ENCODE results near the gene BABAM1.
"Not testable (repeated sequence)": the region's sequence is repeated elsewhere in the genome, so short reads cannot be mapped to it uniquely, and the experiment has no call there.

The BABAM1 gene

DNA sequence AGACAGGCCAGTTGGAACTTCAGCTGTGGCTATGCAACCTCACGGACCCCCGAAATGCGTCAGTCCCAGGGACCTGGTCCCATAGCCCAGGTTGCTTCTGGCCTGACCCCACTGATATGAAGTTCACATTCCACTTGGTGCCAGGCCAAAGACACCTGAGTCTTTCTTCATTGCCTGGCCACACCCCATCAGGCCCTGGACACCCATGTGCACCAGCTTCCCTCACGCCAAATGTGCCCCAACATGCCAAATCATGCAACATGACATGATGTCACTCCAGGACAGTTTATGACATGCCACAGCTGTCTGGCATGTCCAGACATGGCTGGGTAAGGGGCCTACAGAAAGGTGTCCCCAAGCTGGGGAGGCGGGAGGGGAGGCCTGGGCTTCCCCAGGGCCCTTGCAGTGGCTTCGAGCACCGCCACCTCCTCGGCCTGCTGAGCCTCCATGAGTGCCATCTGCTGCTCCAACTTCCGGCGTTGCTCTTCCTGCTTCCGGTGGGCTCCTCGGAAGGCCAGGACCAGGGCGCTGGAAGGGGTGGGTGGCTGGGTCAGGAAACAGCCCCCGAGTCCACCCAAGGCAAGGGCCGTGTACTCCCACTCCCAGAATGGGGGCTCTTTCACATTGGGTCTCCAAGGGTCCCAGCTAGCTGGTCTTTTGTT is 17.2 kb upstream of the BABAM1 start:
- Mint-ChIP-seq H3K4me1 (ENCODE audit: low read depth) (peaks cover 7% of the 10 kb centered on the region), H3K27me3 (ENCODE audit: low read depth) (peaks cover 11% of the 10 kb centered on the region), H3K4me3 (no peak overlapping the region), H3K36me3 (ENCODE audit: low read depth) (no peaks in the 10 kb centered on the region), H3K27ac (no peak overlapping the region), H3K9me3 (no peaks in the 10 kb centered on the region)
- no peak for DNase-seq (ENCODE audit: low spot score)

DNA sequence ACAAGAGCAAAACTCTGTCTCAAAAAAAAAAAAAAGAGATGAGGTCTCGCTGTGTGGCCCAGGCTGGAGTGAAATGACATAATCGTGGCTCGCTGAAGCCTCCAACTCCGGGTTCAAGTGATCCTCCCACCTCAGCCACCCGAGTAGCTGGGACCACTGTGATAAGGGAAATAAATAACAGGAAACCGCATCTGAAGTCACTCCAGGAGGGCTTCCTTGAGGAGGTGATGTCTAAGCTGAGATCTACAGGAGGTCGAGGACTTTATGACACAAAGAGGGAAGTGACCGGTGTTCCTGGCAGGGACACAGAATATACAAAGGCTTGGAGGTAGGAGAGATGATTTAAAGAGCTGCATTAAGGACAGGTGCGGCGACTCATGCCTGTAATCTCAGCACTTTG is 12.6 kb upstream of the BABAM1 start:
- DNase-seq (ENCODE audit: low spot score), result no peak
- Mint-ChIP-seq H3K4me1 (ENCODE audit: low read depth) (no peaks in the 10 kb centered on the region), H3K27ac (no peak overlapping the region), H3K9me3 (no peaks in the 10 kb centered on the region), H3K36me3 (ENCODE audit: low read depth) (no peaks in the 10 kb centered on the region), H3K4me3 (no peak overlapping the region), H3K27me3 (ENCODE audit: low read depth) (no peaks in the 10 kb centered on the region)

DNA sequence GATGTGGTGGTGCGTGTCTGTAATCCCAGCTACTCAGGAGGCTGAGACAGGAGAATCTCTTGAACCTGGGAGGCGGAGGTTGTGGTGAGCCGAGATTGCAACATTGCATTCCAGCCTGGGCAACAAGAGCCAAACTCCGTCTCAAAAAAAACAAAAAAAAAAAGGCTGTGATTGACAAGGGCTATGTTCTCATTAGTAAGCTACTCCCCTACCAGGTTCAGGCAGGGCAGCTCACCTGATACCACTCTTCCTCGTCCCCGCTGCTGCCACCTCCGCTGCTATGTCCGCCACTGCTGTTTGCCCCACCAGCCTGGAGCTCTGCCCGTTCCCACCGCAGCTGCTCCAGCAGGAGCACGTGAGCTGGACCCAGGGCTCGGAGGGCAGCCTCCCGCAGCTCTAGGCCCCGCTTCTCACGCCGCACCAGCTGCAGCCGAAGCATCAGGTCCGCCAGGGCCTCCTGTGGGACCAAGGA is 12.1 kb upstream of the BABAM1 start:
- H3K4me1 Mint-ChIP-seq (ENCODE audit: low read depth), result no peaks in the 10 kb centered on the region
- H3K36me3 Mint-ChIP-seq (ENCODE audit: low read depth), result no peaks in the 10 kb centered on the region
- DNase-seq (ENCODE audit: low spot score), result no peak
- H3K9me3 Mint-ChIP-seq, result no peaks in the 10 kb centered on the region
- no peaks in the 10 kb centered on the region for H3K27me3 Mint-ChIP-seq (ENCODE audit: low read depth)
- no peak overlapping the region for H3K4me3 Mint-ChIP-seq
- H3K27ac Mint-ChIP-seq, result no peak overlapping the region

DNA sequence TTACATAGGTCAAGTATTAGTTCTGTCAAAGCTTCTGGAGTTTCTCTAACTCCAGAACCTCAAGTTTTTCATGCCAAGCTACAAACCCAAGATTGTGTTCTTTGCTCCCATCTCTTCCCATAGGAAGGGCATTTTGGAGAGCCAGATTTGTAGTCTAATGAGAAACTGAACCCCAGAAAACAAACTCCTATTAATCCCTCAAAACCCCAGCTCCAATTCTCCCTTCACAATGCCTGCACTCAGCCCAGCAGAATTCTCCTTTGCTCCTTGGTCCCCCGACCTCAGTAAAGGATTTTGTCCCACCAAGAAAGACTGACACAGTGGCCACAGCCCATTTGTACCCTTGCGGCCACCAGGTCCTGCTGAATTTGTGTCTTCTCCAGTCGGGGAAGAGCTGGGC is 11.1 kb upstream of the BABAM1 start:
- peaks cover 3% of the 10 kb centered on the region for H3K4me1 Mint-ChIP-seq (ENCODE audit: low read depth)
- no peak overlapping the region for H3K27ac Mint-ChIP-seq
- H3K36me3 Mint-ChIP-seq (ENCODE audit: low read depth), result no peaks in the 10 kb centered on the region
- H3K4me3 Mint-ChIP-seq, result no peak overlapping the region
- no peak for DNase-seq (ENCODE audit: low spot score)
- H3K27me3 Mint-ChIP-seq (ENCODE audit: low read depth), result no peaks in the 10 kb centered on the region
- no peaks in the 10 kb centered on the region for H3K9me3 Mint-ChIP-seq

DNA sequence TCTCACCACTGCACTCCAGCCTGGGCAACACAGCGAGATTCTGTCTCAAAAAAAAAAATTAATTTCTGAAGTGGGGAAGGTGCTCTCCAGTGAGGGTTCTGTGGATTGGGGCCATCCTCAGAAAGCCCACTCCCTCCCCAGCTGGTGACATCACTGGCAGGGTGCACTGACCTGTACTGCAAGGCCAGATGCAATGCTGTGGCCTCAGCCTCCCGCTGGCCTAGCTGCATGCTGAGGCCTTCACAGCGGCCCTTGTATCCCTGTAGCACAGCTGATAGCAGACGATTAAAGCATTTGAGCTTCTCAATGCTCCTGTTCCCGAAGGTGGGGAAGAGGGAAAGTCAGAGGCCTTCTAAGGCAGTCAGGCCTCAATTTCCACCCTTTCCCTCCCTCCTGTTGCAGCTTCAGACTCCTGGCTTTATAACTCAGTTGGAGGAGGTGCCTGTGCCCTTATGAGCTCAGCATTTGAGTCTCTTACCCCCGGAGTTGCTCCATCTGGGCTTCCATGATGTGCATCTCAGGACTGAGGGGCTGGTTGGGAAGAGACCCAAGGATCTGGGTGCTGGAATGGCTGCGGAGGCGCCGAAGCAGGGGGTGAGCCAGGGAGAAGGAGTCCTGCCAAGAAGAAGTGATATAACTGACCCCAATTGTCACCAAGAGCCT is 8.0 kb upstream of the BABAM1 start:
- Mint-ChIP-seq H3K27ac (no peak overlapping the region), H3K4me3 (no peak overlapping the region), H3K9me3 (no peaks in the 10 kb centered on the region), H3K27me3 (ENCODE audit: low read depth) (no peaks in the 10 kb centered on the region), H3K4me1 (ENCODE audit: low read depth) (peaks cover 4% of the 10 kb centered on the region), H3K36me3 (ENCODE audit: low read depth) (no peaks in the 10 kb centered on the region)
- DNase-seq (ENCODE audit: low spot score), result no peak

DNA sequence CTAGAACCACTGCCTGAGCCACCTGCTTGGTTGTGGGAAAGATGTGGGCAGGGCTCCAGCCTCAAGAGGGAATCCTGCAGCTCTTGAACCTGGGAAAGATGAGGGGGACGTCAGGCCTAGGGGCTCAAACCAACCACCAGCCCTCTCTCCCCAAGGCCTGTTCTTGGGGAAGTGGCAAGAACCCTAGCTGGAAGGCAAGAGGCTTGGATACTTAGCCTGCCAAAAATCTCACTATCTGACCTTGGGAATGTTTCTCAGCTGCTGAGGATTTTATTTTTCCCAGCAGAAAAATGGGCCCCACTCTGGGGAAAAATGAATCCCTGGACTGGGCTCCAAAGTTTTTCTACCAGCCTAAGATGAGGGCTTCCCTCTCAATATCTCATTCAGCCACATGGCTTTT is 7.3 kb upstream of the BABAM1 start:
- Mint-ChIP-seq H3K27ac (no peak overlapping the region), H3K27me3 (ENCODE audit: low read depth) (no peaks in the 10 kb centered on the region), H3K4me1 (ENCODE audit: low read depth) (peaks cover 11% of the 10 kb centered on the region)

DNA sequence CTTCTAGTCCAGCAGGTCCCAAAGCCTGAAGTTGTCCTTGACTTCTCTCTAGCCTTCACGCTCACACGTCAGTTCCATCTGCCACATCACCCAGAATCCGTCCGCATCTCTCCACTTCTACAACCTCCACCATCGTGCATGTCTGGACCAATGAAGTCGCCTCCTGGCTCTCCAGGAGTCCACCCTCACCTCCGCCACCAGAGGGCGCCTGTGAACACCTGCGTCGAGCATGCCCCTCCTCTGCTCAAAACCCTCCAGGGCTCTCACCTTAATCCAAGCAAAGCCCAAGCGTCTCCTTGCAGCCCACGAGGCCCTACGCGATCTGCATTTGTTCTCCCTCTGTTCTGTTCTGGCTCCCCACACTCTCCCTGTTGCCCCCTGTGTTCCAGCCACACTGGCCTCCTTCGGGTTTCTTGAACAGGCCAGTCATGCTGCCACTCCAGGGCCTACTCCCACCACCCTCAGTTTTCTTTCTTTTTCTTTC is 6.4 kb upstream of the BABAM1 start:
- peaks cover 11% of the 10 kb centered on the region for H3K4me1 Mint-ChIP-seq (ENCODE audit: low read depth)
- H3K9me3 Mint-ChIP-seq, result no peaks in the 10 kb centered on the region
- no peaks in the 10 kb centered on the region for H3K27me3 Mint-ChIP-seq (ENCODE audit: low read depth)
- H3K4me3 Mint-ChIP-seq, result no peak overlapping the region
- DNase-seq (ENCODE audit: low spot score), result peak; percentile 82
- no peak overlapping the region for H3K27ac Mint-ChIP-seq
- no peaks in the 10 kb centered on the region for H3K36me3 Mint-ChIP-seq (ENCODE audit: low read depth)

More for the DNA sequence above, 7.3 kb upstream of the BABAM1 start:
- H3K4me3 Mint-ChIP-seq, result no peak overlapping the region
- no peak for DNase-seq (ENCODE audit: low spot score)
- H3K36me3 Mint-ChIP-seq (ENCODE audit: low read depth), result no peaks in the 10 kb centered on the region
- no peaks in the 10 kb centered on the region for H3K9me3 Mint-ChIP-seq

DNA sequence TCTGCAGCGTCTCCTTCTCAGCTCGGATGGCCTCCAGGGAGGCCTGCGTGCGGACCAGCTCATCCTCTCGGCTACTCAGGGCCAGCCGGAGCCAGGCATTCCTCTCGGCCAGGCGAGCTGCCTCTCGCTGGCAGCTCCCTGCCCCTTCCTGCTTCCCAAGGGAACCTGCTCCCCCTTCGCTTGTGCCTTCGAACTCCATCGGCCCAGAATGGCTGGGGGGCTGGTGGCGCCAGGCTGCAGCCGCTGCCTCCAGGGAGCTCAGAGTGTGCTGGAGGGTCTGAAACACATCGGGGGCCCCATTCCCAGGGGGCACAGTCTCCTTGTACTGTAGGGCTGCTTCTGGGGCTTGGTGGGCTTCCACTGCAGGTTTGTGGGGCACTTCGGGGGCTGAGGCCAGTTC is 4.7 kb upstream of the BABAM1 start:
- H3K9me3 Mint-ChIP-seq, result no peaks in the 10 kb centered on the region
- H3K4me3 Mint-ChIP-seq, result no peak overlapping the region
- H3K4me1 Mint-ChIP-seq (ENCODE audit: low read depth), result peaks cover 18% of the 10 kb centered on the region

DNA sequence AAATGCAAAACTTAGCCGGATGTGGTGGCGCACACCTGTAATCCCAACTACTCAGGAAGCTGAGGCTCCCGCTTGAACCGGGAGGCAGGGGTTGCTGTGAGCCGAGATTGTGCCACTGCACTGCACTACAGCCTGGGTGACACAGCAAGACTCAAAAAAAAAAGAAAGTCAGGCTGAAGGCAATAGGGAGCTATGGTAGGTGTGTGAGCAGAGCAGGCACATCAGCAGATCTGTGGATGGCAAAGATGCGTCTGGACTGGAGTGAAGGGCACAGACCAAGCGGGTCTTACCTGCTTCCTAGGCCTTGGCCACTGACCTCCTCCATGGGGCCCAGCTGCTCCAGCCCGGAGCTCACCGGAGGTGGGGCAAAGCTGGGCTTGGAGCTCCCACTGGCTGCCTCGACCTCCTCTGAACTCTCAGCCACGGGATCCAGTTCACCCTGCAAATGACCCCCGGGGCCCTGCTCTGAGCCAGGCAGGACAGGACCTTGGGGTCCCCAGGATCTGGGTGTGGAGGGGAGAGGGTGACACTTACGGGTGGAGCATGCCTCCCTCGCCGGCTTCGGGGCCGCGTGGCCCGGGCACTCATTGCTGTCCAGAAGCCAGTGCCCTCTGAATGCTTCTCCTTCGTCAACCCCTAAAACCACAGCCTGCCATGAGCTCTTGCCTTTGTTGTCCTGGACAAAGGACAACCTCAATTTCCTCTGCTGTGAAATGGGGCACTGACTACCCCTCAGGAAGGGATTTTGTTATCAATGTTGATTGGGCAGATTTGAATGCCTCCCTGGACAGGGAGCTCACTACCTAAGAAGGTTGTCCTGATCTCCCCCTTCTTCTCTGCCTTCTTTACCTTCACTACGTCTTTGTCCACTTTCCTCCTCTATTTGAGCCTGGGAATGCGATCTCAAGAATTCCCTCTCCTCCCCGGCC is 3.3 kb upstream of the BABAM1 start:
- peaks cover 18% of the 10 kb centered on the region for H3K4me1 Mint-ChIP-seq (ENCODE audit: low read depth)
- H3K9me3 Mint-ChIP-seq, result no peaks in the 10 kb centered on the region
- H3K36me3 Mint-ChIP-seq (ENCODE audit: low read depth), result peaks cover 2% of the 10 kb centered on the region
- H3K4me3 Mint-ChIP-seq, result no peak overlapping the region
- peak overlapping the region; percentile 56 for H3K27ac Mint-ChIP-seq
- H3K27me3 Mint-ChIP-seq (ENCODE audit: low read depth), result peaks cover 2% of the 10 kb centered on the region
- no peak for DNase-seq (ENCODE audit: low spot score)

More for the DNA sequence above, 4.7 kb upstream of the BABAM1 start:
- no peak for DNase-seq (ENCODE audit: low spot score)
- Mint-ChIP-seq H3K27ac (no peak overlapping the region), H3K27me3 (ENCODE audit: low read depth) (peaks cover 2% of the 10 kb centered on the region), H3K36me3 (ENCODE audit: low read depth) (no peaks in the 10 kb centered on the region)

DNA sequence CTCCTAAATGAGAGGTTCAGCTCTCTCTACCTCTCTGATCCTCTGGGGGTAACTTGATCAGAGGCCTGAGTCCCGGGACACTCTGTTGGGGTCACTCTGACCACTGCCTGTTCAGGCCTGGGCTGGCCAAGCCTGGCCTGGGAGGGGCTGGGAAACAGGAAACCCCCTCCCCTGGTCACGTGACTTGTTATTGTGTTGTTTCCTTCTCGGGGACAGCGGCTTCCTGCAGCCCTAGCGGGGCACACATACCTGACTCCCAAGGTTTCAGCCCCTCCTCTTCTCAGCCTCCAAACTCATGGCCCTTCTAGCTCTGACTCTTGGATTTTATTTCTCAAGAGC is 2.6 kb upstream of the BABAM1 start, which contains the start of gene USHBP1:
Gene USHBP1 (minus strand): TSS at position 105 of the 339 bp plus-strand sequence. CDS start 446 bp downstream, outside the sequence.
- Mint-ChIP-seq H3K27ac (peak within 1 kb of the TSS; percentile 56), H3K9me3 (no peaks in the 10 kb centered on the region), H3K36me3 (ENCODE audit: low read depth) (peaks cover 2% of the 10 kb centered on the region), H3K27me3 (ENCODE audit: low read depth) (peaks cover 2% of the 10 kb centered on the region), H3K4me1 (ENCODE audit: low read depth) (peaks cover 18% of the 10 kb centered on the region), H3K4me3 (no peak within 1 kb of the TSS)
- no peak for DNase-seq (ENCODE audit: low spot score)

DNA sequence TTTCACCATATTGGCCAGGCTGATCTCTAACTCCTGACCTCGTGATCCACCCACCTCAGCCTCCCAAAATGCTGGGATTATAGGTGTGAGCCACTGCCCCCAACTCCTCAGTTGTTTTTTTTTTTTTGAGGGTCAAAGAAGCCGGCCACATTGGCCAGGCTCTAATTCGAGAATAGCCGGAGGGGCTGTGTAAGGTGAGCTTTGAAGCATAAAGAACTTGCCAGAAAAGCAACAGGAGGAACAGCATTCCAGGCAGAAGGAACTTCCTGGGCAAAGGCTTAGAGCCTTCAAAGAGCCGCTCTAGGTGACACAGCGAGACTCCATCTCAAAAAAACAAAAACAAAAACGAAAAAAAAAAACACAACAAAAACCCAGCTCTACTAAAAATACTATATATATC is 1.2 kb upstream of the BABAM1 start:
- Mint-ChIP-seq H3K4me1 (ENCODE audit: low read depth) (peaks cover 14% of the 10 kb centered on the region), H3K9me3 (no peaks in the 10 kb centered on the region), H3K27ac (no peak overlapping the region)

DNA sequence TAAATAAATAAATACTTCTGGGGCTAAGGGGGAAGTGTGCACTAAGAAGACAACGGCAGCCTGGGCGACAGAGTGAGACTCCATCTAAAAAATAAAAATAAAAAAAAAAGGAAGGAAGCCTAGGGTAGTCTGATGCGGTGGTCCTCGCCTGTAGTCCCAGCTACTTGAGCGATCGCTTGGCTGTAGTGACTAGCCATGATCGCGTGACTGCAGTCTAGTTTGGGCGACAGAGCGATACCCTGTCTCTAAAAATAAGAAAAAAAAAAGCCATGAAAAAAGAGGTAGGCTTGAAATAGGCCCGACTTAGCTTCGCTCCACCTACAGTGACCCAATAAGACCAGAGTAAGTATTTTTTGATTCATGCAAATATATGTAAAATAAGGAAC is 661 bp upstream of the BABAM1 start:
- Mint-ChIP-seq H3K27me3 (ENCODE audit: low read depth) (peaks cover 2% of the 10 kb centered on the region), H3K4me1 (ENCODE audit: low read depth) (peaks cover 14% of the 10 kb centered on the region), H3K36me3 (ENCODE audit: low read depth) (peaks cover 8% of the 10 kb centered on the region), H3K27ac (peak overlapping the region; percentile 71), H3K4me3 (peak overlapping the region; percentile 90), H3K9me3 (no peaks in the 10 kb centered on the region)
- DNase-seq (ENCODE audit: low spot score), result no peak

More for the DNA sequence above, 1.2 kb upstream of the BABAM1 start:
- Mint-ChIP-seq H3K27me3 (ENCODE audit: low read depth) (peaks cover 2% of the 10 kb centered on the region), H3K36me3 (ENCODE audit: low read depth) (peaks cover 3% of the 10 kb centered on the region), H3K4me3 (no peak overlapping the region)
- DNase-seq (ENCODE audit: low spot score), result no peak

DNA sequence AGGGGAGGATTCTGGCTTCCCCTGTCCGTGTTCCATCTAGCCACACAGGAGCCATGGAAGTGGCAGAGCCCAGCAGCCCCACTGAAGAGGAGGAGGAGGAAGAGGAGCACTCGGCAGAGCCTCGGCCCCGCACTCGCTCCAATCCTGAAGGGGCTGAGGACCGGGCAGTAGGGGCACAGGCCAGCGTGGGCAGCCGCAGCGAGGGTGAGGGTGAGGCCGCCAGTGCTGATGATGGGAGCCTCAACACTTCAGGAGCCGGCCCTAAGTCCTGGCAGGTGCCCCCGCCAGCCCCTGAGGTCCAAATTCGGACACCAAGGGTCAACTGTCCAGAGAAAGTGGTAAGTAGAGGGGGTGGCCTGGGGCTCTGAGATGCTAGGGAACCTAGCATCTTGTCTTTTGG is 1.5 kb downstream of the BABAM1 start:
- no peak for DNase-seq (ENCODE audit: low spot score)
- peaks cover 10% of the 10 kb centered on the region for H3K36me3 Mint-ChIP-seq (ENCODE audit: low read depth)
- peaks cover 2% of the 10 kb centered on the region for H3K27me3 Mint-ChIP-seq (ENCODE audit: low read depth)
- H3K9me3 Mint-ChIP-seq, result no peaks in the 10 kb centered on the region
- no peak overlapping the region for H3K27ac Mint-ChIP-seq
- H3K4me1 Mint-ChIP-seq (ENCODE audit: low read depth), result peaks cover 14% of the 10 kb centered on the region
- H3K4me3 Mint-ChIP-seq, result peak overlapping the region; percentile 90

DNA sequence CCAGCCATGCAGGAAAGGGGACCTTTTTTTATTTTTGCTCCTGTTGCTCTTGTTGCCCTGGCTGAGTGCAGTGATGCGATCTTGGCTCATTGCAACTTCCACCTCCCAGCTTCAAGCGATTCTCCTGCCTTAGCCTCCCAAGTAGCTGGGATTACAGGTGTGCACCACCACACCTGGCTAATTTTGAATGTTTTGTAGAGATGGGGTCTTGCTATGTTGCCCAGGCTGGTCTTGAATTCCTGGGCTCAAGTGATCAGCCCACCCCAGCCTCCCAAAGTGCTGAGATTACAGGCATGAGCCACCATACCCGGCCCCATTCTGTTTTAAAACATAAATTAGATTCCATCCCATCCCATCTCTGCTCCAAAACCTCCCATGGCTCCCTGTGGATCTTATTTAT is 7.6 kb downstream of the BABAM1 start:
- not testable (repeated sequence) for H3K4me3 Mint-ChIP-seq; H3K4me1 Mint-ChIP-seq (ENCODE audit: low read depth); H3K27ac Mint-ChIP-seq; H3K27me3 Mint-ChIP-seq (ENCODE audit: low read depth); H3K9me3 Mint-ChIP-seq; DNase-seq (ENCODE audit: low spot score)
- H3K36me3 Mint-ChIP-seq (ENCODE audit: low read depth), result peaks cover 33% of the 10 kb centered on the region

Measured in T-helper 2 cell treated with Interferon-gamma antibody and Interleukin-4, amounts not matched to agents 5 μg/mL and 100 μg/mL, for 36 hours (primary cell).